ENCODE data around the gene CCDC141.

GRCh38 chr2:178865999-178866398, 183.9 kb downstream of the CCDC141 start:
- TF ChIP-seq, protein P1, sequence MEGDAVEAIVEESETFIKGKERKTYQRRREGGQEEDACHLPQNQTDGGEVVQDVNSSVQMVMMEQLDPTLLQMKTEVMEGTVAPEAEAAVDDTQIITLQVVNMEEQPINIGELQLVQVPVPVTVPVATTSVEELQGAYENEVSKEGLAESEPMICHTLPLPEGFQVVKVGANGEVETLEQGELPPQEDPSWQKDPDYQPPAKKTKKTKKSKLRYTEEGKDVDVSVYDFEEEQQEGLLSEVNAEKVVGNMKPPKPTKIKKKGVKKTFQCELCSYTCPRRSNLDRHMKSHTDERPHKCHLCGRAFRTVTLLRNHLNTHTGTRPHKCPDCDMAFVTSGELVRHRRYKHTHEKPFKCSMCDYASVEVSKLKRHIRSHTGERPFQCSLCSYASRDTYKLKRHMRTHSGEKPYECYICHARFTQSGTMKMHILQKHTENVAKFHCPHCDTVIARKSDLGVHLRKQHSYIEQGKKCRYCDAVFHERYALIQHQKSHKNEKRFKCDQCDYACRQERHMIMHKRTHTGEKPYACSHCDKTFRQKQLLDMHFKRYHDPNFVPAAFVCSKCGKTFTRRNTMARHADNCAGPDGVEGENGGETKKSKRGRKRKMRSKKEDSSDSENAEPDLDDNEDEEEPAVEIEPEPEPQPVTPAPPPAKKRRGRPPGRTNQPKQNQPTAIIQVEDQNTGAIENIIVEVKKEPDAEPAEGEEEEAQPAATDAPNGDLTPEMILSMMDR (IDR thresholded peaks at IDR 0.05; ENCODE audit: poor library complexity, severe bottlenecking) = no peak
- TF ChIP-seq POLR2AphosphoS5 (IDR thresholded peaks at IDR 0.05) = peak; percentile 81

Measured in neural cell (in vitro differentiated cells).